GM18520 (cell line): ENCODE data around the gene SLC12A5.

Experiments
- ATAC-seq: cut with Tn5 transposase; IDR thresholded peaks from one replicate; pipeline ENCODE4 v1.9.1; 2021; ENCODE audit not compliant: unreplicated experiment

SLC12A5 gene

DNA sequence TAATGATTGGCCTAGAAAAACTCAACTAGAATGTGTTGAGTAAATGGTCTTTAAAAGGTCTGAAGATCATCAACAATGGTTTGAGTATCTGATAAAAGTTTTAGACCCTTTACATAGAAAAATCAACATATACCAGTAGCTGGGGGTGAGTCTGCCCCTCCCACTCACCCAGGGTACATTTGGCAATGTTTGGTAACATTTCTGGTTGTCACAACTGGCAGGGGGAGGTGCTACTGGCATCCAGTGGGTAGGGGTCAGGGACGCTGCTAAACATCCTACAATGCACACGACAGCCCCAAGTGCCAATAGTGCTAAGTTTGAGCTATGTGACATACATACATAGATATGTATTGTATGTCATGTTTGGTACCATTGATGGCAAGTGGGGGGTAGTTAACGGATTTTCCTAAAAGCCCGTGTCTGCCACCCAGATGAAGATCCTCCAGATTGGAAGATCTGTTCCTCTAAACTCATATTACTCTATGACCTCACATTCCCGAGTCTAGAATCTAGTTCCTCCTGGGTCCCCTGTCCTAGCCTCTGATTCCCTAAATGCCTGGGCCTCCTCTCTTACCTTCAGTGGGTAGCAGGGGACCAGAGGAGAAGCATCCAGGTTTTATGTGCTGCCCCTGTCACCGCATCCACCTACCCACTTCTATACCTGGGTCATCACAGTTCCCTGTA lies 22.9 kb upstream of the SLC12A5 start:
- no peak for ATAC-seq

DNA sequence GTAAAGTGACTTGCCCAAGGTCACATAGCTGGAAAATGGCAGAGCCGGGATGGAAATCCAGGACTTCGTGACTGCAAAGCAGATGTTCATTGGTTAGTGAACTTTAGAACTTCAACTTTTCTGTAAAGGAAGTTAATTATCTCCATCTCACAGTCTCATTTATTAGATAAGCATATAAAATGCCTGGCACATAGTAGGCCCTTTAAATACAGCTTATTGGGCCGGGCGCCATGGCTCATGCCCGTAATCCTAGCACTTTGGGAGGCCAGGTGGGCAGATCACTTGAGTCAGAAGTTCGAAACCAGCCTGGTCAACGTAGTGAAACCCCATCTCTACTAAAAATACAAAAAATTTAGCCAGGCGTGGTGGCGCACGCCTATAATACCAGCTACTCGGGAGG lies 22.1 kb upstream of the SLC12A5 start:
- ATAC-seq = no peak

GRCh38 chr20:46007671-46008070 lies 21.3 kb upstream of the SLC12A5 start:
- ATAC-seq = no peak

DNA sequence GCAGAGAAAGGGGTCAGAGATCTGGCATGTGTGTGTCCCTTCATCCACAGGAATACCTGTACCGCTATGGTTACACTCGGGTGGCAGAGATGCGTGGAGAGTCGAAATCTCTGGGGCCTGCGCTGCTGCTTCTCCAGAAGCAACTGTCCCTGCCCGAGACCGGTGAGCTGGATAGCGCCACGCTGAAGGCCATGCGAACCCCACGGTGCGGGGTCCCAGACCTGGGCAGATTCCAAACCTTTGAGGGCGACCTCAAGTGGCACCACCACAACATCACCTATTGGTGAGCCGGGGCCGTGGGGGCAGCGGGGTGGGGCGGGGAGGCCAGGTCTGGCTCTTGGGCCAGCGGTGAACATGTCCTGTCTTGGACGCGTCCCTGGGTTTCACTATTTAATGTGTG lies 19.2 kb upstream of the SLC12A5 start:
- no peak for ATAC-seq

DNA sequence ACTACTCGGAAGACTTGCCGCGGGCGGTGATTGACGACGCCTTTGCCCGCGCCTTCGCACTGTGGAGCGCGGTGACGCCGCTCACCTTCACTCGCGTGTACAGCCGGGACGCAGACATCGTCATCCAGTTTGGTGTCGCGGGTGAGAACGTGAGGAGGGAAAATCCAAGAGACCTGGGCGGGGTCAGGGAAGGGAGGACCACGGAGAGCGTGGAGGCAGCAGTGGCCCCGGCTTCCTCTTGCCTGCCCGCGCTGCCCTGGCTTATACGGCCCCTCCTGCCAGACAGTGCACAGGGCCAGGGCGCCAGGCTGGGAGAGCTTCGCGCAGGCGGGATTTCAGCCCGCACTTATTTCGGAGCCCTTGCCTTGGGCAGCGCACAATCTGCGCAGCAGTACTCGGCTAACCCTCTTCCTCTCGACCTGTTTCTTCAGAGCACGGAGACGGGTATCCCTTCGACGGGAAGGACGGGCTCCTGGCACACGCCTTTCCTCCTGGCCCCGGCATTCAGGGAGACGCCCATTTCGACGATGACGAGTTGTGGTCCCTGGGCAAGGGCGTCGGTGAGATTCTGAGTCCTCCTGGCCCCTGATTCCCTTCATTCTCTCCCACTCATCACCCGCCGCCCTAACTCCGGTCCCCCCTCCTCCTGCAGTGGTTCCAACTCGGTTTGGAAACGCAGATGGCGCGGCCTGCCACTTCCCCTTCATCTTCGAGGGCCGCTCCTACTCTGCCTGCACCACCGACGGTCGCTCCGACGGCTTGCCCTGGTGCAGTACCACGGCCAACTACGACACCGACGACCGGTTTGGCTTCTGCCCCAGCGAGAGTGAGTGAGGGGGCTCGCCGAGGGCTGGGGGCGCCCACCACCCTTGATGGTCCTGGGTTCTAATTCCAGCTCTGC lies 18.3 kb upstream of the SLC12A5 start:
- no peak for ATAC-seq

- no peak for ATAC-seq
Measured at GRCh38 chr20:46011631-46012482, 17.2 kb upstream of the SLC12A5 start.

DNA sequence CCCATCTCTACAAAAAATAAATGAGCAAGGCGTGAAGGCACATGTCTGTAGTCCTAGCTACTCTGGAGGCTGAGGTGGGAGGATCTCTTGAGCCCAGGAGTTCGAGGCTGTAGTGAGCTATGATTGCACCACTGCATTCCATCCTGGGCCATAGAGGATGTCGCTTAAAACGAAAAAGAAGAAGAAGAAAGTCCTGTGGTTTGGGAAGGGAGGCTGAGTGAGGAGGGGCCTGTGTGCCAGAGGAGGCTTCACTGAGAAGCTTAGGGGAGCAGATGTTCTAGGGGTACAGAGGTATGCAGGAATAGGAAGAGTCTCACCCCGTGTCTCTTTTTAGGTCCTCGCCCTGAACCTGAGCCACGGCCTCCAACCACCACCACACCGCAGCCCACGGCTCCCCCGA lies 16.1 kb upstream of the SLC12A5 start:
- no peak for ATAC-seq

DNA sequence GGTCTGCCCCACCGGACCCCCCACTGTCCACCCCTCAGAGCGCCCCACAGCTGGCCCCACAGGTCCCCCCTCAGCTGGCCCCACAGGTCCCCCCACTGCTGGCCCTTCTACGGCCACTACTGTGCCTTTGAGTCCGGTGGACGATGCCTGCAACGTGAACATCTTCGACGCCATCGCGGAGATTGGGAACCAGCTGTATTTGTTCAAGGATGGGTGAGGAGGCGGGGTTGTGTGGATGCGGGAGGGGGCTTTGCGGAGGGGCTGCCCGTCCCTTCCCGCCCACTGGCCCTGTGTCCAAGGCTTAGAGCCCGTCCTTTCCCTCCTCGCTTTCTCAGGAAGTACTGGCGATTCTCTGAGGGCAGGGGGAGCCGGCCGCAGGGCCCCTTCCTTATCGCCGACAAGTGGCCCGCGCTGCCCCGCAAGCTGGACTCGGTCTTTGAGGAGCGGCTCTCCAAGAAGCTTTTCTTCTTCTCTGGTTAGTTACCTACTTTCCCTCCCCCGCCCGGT lies 15.6 kb upstream of the SLC12A5 start:
- ATAC-seq = no peak

DNA sequence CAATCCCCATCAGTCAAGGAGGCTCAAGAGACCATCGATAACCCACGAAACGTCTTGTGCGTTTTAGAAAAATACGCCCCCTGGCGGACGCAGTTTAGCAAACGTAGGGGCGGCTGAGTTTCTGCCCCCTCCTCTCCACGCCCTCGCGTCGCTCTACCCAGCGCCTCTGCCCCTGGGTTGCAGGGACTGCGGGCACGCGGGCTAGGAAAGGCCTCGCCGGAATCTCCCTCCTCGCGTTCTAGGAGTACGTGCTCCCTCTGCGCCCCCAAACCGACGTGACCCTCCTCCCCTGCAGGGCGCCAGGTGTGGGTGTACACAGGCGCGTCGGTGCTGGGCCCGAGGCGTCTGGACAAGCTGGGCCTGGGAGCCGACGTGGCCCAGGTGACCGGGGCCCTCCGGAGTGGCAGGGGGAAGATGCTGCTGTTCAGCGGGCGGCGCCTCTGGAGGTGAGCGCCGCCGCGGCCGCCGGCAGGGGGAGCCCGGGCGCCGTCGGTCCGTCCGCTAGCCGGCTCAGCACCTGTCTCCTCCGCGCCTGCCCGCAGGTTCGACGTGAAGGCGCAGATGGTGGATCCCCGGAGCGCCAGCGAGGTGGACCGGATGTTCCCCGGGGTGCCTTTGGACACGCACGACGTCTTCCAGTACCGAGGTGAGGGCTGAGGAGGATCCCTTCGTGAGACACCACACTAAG lies 15.0 kb upstream of the SLC12A5 start:
- ATAC-seq = no peak

DNA sequence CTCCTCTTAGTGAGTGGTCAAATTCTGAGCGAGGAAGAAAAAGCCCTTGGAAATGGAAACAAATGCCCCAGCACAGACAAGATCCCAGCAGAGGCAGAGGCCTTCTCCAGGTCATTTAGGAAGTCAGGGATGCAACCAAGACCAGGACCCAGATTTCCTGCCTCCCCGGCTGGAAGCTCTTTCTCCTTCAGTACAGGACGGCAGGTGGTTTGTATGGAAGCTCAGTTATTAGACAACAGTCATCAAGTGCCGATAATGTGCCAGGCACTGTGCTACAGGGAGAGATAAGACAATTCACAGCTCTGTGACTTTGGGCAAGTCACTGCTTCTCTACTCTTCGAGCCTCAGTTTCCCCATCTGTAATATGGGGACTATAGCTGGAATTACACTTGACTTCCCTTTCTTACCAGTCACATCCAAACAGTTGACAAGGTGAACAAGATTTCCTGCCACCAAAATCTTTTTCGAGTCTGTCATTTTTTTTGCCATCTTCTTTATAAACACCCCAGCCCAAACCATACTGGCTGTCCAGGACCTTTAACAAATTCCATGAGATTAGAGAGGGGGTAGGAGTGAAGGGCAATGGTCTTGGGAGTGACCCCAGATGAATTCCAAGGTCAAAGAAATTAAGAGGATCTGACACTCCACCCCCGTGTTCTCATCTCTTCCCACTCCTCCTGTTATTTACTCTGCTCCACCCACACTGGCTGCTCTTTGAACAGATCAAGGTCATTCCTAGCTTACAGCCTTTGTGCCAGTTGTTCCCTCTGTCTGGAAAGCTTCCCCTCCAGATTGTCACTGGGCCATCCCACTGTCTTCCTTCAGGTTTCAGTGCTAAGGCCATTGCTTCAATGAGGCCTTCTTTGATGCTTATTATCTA lies 14.3 kb upstream of the SLC12A5 start:
- no peak for ATAC-seq

DNA sequence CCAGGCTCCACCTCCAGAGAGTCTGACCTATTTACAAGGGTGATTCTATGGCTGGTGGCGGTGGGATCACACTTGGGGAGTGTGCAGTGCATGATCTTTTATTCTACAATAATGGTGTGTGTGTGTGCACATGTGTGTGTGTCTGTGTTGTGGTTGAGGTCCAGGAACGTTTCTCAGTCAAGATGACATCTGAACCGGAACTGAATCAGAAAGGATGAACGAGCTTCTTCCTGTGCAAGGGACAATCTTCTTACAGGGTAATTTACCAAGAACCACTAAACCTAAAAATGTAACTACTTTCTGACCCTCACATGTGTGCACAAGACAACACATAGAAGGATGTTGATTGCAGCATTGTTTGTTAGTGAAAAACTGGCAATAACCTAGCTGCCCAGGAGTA lies 11.7 kb upstream of the SLC12A5 start:
- no peak for ATAC-seq

GRCh38 chr20:46018112-46018511 lies 10.9 kb upstream of the SLC12A5 start:
- no peak for ATAC-seq

DNA sequence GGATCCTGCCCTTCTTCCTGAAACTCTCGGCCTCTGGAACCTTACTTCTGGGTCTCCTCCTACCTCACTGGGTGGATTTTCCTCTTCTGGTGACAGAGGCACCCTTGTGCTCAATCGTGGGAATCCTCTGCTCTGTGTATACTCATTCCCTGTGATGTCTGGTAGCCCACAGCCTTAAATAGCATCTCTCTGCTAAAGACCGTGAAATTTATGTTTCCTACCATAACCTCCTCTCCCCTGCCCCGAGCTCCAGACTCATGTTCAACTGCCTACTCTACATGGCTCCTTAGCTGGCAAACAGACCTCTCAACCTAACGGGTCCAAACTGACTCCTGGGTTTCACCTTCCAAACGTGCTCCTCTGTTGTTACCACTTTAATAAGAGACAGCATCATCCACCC lies 10.4 kb upstream of the SLC12A5 start:
- no peak for ATAC-seq

GRCh38 chr20:46020555-46020954 lies 8.5 kb upstream of the SLC12A5 start:
- no peak for ATAC-seq

GRCh38 chr20:46021361-46022359 lies 7.4 kb upstream of the SLC12A5 start:
- ATAC-seq = no peak

DNA sequence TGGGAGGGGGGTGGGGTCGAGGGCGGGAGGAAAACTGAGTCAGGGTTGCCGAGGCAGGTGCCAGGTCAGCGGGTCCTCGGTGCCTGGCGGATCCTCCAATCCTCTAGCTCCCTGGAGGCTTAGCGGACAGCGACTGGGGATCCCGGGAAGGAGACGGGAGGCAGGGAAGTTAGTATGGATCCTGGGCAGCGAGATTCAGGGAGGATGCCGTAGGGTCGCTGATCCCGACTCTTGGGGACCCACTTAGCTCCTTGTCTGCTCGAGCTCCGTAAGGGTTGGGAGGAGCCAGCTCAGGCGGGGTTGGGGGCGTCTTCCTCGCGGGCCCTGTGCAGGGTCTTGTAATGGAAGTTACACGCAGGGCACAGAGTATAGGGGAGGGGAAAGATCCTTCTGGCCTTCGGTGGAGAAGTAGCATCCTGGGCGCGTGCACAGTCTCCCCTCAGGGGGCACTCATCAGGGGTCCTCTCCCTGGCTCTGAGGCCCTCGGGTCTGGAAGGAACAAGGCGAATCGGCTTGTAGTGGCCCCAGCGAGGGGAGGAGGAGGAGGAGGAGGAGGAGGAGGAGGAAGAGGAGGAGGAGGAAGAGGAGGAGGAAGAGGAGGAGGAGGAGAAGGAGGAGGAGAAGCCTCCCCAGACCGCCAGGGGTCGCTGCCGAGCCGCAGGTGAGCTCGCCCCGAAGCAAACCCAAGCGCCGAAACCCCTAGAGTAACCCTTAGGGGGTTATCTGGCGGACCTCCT lies 6.4 kb upstream of the SLC12A5 start:
- ATAC-seq = no peak

DNA sequence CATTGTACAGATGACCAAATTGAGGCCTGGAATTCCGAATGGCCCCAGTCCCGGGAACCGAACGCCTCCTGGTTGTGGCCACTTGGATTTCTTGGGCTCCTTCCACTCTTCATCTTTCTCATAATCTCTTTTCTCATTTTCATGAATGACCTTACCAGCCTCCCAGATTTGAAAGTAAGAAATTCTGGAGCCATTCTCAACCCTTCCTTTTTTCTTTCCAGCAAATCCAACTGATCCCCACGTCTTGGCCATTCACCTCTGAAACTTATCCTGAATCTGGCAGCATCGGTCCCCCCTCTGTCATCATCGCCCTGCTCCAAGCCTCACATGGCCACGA lies 5.9 kb upstream of the SLC12A5 start:
- no peak for ATAC-seq

GRCh38 chr20:46023999-46024398 lies 5.0 kb upstream of the SLC12A5 start:
- no peak for ATAC-seq
